SK-N-SH treated with all-trans-retinoic acid at 6 μM for 48 hours (cell line): ENCODE data around the gene PPARG.

Experiments used
- ATAC-seq: fragments of 200-7000 bp; cut with Tn5 transposase; 3 replicates; pipeline ENCODE4 v1.9.1; 2020; ENCODE audit warnings: mild to moderate bottlenecking, moderate library complexity
- ARNTL ChIP-seq: fragments of 450-650 bp; formaldehyde crosslinking; IDR thresholded peaks from 2 replicates; pipeline ENCODE4 v1.5.0; 2020; ENCODE audit warnings: low read depth, mild to moderate bottlenecking, moderate library complexity, borderline replicate concordance
- BACH2 ChIP-seq: fragments of 250-450 bp; sonication (Bioruptor Pico); IDR thresholded peaks from 2 replicates; pipeline ENCODE4 v1.9.0; 2021; ENCODE audit warnings: mild to moderate bottlenecking, borderline replicate concordance
- CREB5 ChIP-seq: fragments of 250-450 bp; sonication (Bioruptor Pico); IDR thresholded peaks from 2 replicates; pipeline ENCODE4 v1.5.1; 2020; ENCODE audit warnings: low read depth, mild to moderate bottlenecking, moderate library complexity
- CSDC2 ChIP-seq: fragments of 250-450 bp; sonication (Bioruptor Pico); IDR thresholded peaks from 2 replicates; pipeline ENCODE4 v1.5.0; 2020; ENCODE audit warnings: mild to moderate bottlenecking, moderate library complexity
- CSRNP3 ChIP-seq: fragments of 250-450 bp; sonication (Bioruptor Pico); IDR thresholded peaks from 2 replicates; pipeline ENCODE4 v1.5.1; 2021; ENCODE audit warnings: mild to moderate bottlenecking, moderate library complexity
- ESRRG ChIP-seq: fragments of 250-450 bp; sonication (Bioruptor Pico); IDR thresholded peaks from 2 replicates; pipeline ENCODE4 v1.6.1; 2021; ENCODE audit warnings: mild to moderate bottlenecking
- GLIS3 ChIP-seq: fragments of 250-450 bp; sonication (Bioruptor Pico); IDR thresholded peaks from 2 replicates; pipeline ENCODE4 v1.5.0; 2020; ENCODE audit warnings: mild to moderate bottlenecking, moderate library complexity
- ISL1 ChIP-seq: fragments of 250-450 bp; sonication (Bioruptor Pico); IDR thresholded peaks from 2 replicates; pipeline ENCODE4 v2.1.2; 2022; ENCODE audit warnings: mild to moderate bottlenecking, moderate library complexity
- OSR1 ChIP-seq: fragments of 250-450 bp; sonication (Bioruptor Pico); IDR thresholded peaks from 2 replicates; pipeline ENCODE4 v1.8.0; 2022; ENCODE audit warnings: moderate library complexity, mild to moderate bottlenecking, inconsistent platforms
- PATZ1 ChIP-seq: fragments of 250-450 bp; sonication (Bioruptor Pico); IDR thresholded peaks from 2 replicates; pipeline ENCODE4 v1.8.0; 2020; ENCODE audit warnings: mild to moderate bottlenecking, moderate library complexity, borderline replicate concordance
- POU6F1 ChIP-seq: fragments of 250-450 bp; sonication (Bioruptor Pico); IDR thresholded peaks from 2 replicates; pipeline ENCODE4 v1.8.0; 2021; ENCODE audit warnings: low read depth, mild to moderate bottlenecking, moderate library complexity, borderline replicate concordance
- RARB ChIP-seq: fragments of 250-450 bp; sonication (Bioruptor Pico); IDR thresholded peaks from 2 replicates; pipeline ENCODE4 v1.8.0; 2021; ENCODE audit warnings: mild to moderate bottlenecking, moderate library complexity
- SNAI2 ChIP-seq: fragments of 250-450 bp; sonication (Bioruptor Pico); IDR thresholded peaks from 2 replicates; pipeline ENCODE4 v1.5.0; 2020; ENCODE audit warnings: mild to moderate bottlenecking, moderate library complexity
- TCF4 ChIP-seq: fragments of 250-450 bp; sonication (Bioruptor Pico); IDR thresholded peaks from 2 replicates; pipeline ENCODE4 v1.8.0; 2021; ENCODE audit warnings: mild to moderate bottlenecking, moderate library complexity, borderline replicate concordance
- TOX ChIP-seq: fragments of 250-450 bp; sonication (Bioruptor Pico); IDR thresholded peaks from 2 replicates; pipeline ENCODE4 v1.8.0; 2021; ENCODE audit warnings: mild to moderate bottlenecking, moderate library complexity, borderline replicate concordance
- TSHZ2 ChIP-seq: fragments of 250-450 bp; sonication (Bioruptor Pico); IDR thresholded peaks from 2 replicates; pipeline ENCODE4 v1.5.0; 2020; ENCODE audit warnings: mild to moderate bottlenecking, moderate library complexity
- ZC3H10 ChIP-seq: fragments of 250-450 bp; sonication (Bioruptor Pico); IDR thresholded peaks from 2 replicates; pipeline ENCODE4 v1.5.1; 2021; ENCODE audit warnings: mild to moderate bottlenecking, moderate library complexity
- ZFP30 ChIP-seq: fragments of 450-650 bp; formaldehyde crosslinking; IDR thresholded peaks from 2 replicates; pipeline ENCODE4 v1.5.0; 2022; ENCODE audit warnings: mild to moderate bottlenecking, moderate library complexity
- ZNF565 ChIP-seq: fragments of 450-650 bp; formaldehyde crosslinking; conservative IDR thresholded peaks from 2 replicates; pipeline ENCODE4 v1.5.0; 2020; ENCODE audit warnings: low read depth, mild to moderate bottlenecking, moderate library complexity
- ZNF70 ChIP-seq: fragments of 450-650 bp; formaldehyde crosslinking; IDR thresholded peaks from 2 replicates; pipeline ENCODE4 v1.5.0; 2020; ENCODE audit warnings: mild to moderate bottlenecking, moderate library complexity
- ZNF8 ChIP-seq: fragments of 450-650 bp; formaldehyde crosslinking; IDR thresholded peaks from 2 replicates; pipeline ENCODE4 v1.5.0; 2020; ENCODE audit warnings: mild to moderate bottlenecking, moderate library complexity

PPARG gene

GRCh38 chr3:12380461-12380860 is 91.6 kb downstream of the PPARG start:
- ATAC-seq, result no peak
- TF ChIP-seq TOX (CRISPR knock-in tag) (no peak), ZFP30 (CRISPR knock-in tag) (no peak), ISL1 (CRISPR knock-in tag) (no peak), CREB5 (no peak), PATZ1 (CRISPR knock-in tag) (no peak), ESRRG (no peak), ZNF565 (CRISPR knock-in tag) (no peak)

GRCh38 chr3:12381199-12381598 is 92.3 kb downstream of the PPARG start:
- TF ChIP-seq POU6F1 (CRISPR knock-in tag) (no peak), ESRRG (no peak), GLIS3 (CRISPR knock-in tag) (no peak), ZNF8 (CRISPR knock-in tag) (no peak), TOX (CRISPR knock-in tag) (no peak), PATZ1 (CRISPR knock-in tag) (no peak), ZC3H10 (CRISPR knock-in tag) (no peak), ZFP30 (CRISPR knock-in tag) (no peak), RARB (no peak), SNAI2 (CRISPR knock-in tag) (no peak), ARNTL (CRISPR knock-in tag) (no peak), ZNF70 (CRISPR knock-in tag) (no peak), ZNF565 (CRISPR knock-in tag) (no peak), ISL1 (CRISPR knock-in tag) (no peak), CSDC2 (no peak), OSR1 (CRISPR knock-in tag) (no peak), BACH2 (no peak), TSHZ2 (CRISPR knock-in tag) (no peak), TCF4 (CRISPR knock-in tag) (no peak), CSRNP3 (CRISPR knock-in tag) (no peak)

More at GRCh38 chr3:12381199-12381598, 92.3 kb downstream of the PPARG start:
- no peak for ATAC-seq
